Measurements from ENCODE around the gene EXOC6B. TPM values are rescaled to one million over a fixed set of nuclear protein-coding genes. Genes with fewer than 3 reads are reported as not detected.

Gene EXOC6B
- total RNA-seq, 1 experiment from 2014 or later, result 40.1 TPM

GRCh38 chr2:72183016-72183415, 642.8 kb downstream of the EXOC6B start:
- H3K18ac ChIP-seq (ENCODE audit: insufficient read length, low read depth, low read length), result no peak overlapping the region
- Mint-ChIP-seq H3K36me3 (ENCODE audit: insufficient read depth in 1 of 3, low read depth in 3 of 3) (peaks cover 0 to 13% (median 5%) of the 10 kb centered on the region in 3 experiments; a peak in 4 of 7 replicates), H3K27ac (no peak overlapping the region), H3K27me3 (ENCODE audit: low read depth) (no peaks in the 10 kb centered on the region), H3K9me3 (no peaks in the 10 kb centered on the region; a peak in 1 of 5 replicates), H3K4me3 (no peak overlapping the region), H3K4me1 (peaks cover 4 to 6% of the 10 kb centered on the region in 2 experiments; a peak in 3 of 4 replicates)
- no peak for DNase-seq
- H3K79me2 ChIP-seq (ENCODE audit: insufficient read depth, low read length), result no peaks in the 10 kb centered on the region
- no peak overlapping the region for H3K14ac ChIP-seq (ENCODE audit: insufficient read depth, low read length)
- H3T11ph ChIP-seq (ENCODE audit: low read length), result no peak overlapping the region
- no peak overlapping the region for H4K8ac ChIP-seq (replicated peaks; ENCODE audit: insufficient read length, low read depth, low read length)
- no peak overlapping the region for H4K5ac ChIP-seq (ENCODE audit: insufficient read length, low read depth, low read length)
- H3K4me1 ChIP-seq (ENCODE audit: insufficient read depth, low read length), result no peaks in the 10 kb centered on the region
- H2BK20ac ChIP-seq (ENCODE audit: low read depth, low read length, poor library complexity, severe bottlenecking), result no peak overlapping the region
- H4K20me1 ChIP-seq (ENCODE audit: control insufficient read depth, insufficient read depth, insufficient read length), result no peaks in the 10 kb centered on the region
- no peaks in the 10 kb centered on the region for H3K79me1 ChIP-seq (ENCODE audit: insufficient read depth, low read depth, low read length, poor library complexity, severe bottlenecking)
- no peak overlapping the region for H2BK5ac ChIP-seq (ENCODE audit: insufficient read length, low read length)
- H3K4me2 ChIP-seq (ENCODE audit: insufficient read depth, insufficient read length, low read length), result no peak overlapping the region
- H3K27ac ChIP-seq (ENCODE audit: insufficient read length, low read depth, low read length), result no peak overlapping the region
- no peak overlapping the region for H3K23ac ChIP-seq (ENCODE audit: insufficient read length, low read depth, low read length)
- no peaks in the 10 kb centered on the region for H3K9me3 ChIP-seq (ENCODE audit: control insufficient read depth, low read depth, low read length)
- TF ChIP-seq CTCF (conservative IDR thresholded peaks at IDR 0.05), result no peak
- no peak overlapping the region for H2BK120ac ChIP-seq (ENCODE audit: low read depth, low read length, poor library complexity, severe bottlenecking)
- no peak overlapping the region for H2AK5ac ChIP-seq (ENCODE audit: insufficient read length, low read length)
- no peak overlapping the region for H2BK15ac ChIP-seq (ENCODE audit: low read depth, low read length)
- no peak overlapping the region for H4K91ac ChIP-seq (ENCODE audit: insufficient read length, low read depth, low read length)
- no peak overlapping the region for H3K56ac ChIP-seq (ENCODE audit: insufficient read length, low read depth, low read length)
- H3K9ac ChIP-seq (ENCODE audit: extremely low read depth, insufficient read length, low read length), result no peak overlapping the region
- H2BK12ac ChIP-seq (ENCODE audit: insufficient read length, low read depth, low read length), result no peak overlapping the region
- H3K23me2 ChIP-seq (ENCODE audit: insufficient read length, low read depth, low read length, poor library complexity, severe bottlenecking), result no peaks in the 10 kb centered on the region
- H3K4ac ChIP-seq (ENCODE audit: low read depth, low read length), result no peak overlapping the region
- no peaks in the 10 kb centered on the region for H3K27me3 ChIP-seq (ENCODE audit: insufficient read depth, low read length)
- no peak overlapping the region for H2AFZ ChIP-seq (ENCODE audit: low read length)
